ENCODE data around the gene RBM14. TPM values are rescaled to one million over a fixed set of nuclear protein-coding genes. Genes with fewer than 3 reads are reported as not detected.
"Not testable (repeated sequence)": the region's sequence is repeated elsewhere in the genome, so short reads cannot be mapped to it uniquely, and the experiment has no call there.

The RBM14 gene
- total RNA-seq, 4 donors from 2014 or later, result 38.3 to 74.2 (median 55.7) TPM

GRCh38 chr11:66600219-66600618, 16.2 kb upstream of the RBM14 start:
- DNase-seq (ENCODE audit: low spot score), result no peak
- no peak for ATAC-seq (ENCODE audit: low FRiP score)
- no peak for TF ChIP-seq CTCF (IDR thresholded peaks at IDR 0.05)

GRCh38 chr11:66600631-66601233, 15.7 kb upstream of the RBM14 start:
- no peak for TF ChIP-seq CTCF (IDR thresholded peaks at IDR 0.05)
- DNase-seq (ENCODE audit: low spot score) (no peak), ATAC-seq (ENCODE audit: low FRiP score) (no peak)

- no peak for ATAC-seq (ENCODE audit: low FRiP score)
- TF ChIP-seq CTCF (IDR thresholded peaks at IDR 0.05), result no peak
- DNase-seq (ENCODE audit: low spot score), result no peak
Observed at GRCh38 chr11:66603072-66603471, 13.4 kb upstream of the RBM14 start.

GRCh38 chr11:66604155-66604554, 12.3 kb upstream of the RBM14 start:
- no peak for ATAC-seq (ENCODE audit: low FRiP score)
- no peak for DNase-seq (ENCODE audit: low spot score)
- no peak for TF ChIP-seq CTCF (IDR thresholded peaks at IDR 0.05)

- not testable (repeated sequence) for ATAC-seq (ENCODE audit: low FRiP score)
Observed at GRCh38 chr11:66606608-66607007, 9.8 kb upstream of the RBM14 start.

GRCh38 chr11:66607126-66607834, 9.2 kb upstream of the RBM14 start:
- no peak for TF ChIP-seq CTCF (IDR thresholded peaks at IDR 0.05)
- peak; percentile 33 for DNase-seq (ENCODE audit: low spot score)
- ATAC-seq (ENCODE audit: low FRiP score), result peak; percentile 86

More at GRCh38 chr11:66606608-66607007, 9.8 kb upstream of the RBM14 start:
- not testable (repeated sequence) for DNase-seq (ENCODE audit: low spot score)

GRCh38 chr11:66609721-66610617, 6.5 kb upstream of the RBM14 start:
- no peak for ATAC-seq (ENCODE audit: low FRiP score)
- no peak for TF ChIP-seq CTCF (IDR thresholded peaks at IDR 0.05)
- DNase-seq (ENCODE audit: low spot score), result no peak

Data from omental fat pad (tissue), 4 donors.